ENCODE measurements around the gene CACNA2D4.
A peak's percentile ranks its signal among the peaks of the same experiment; 100 is the strongest.
"Not testable (repeated sequence)": the region's sequence is repeated elsewhere in the genome, so short reads cannot be mapped to it uniquely, and the experiment has no call there.

CACNA2D4 gene

GRCh38 chr12:1918081-1918883 is at the start of gene CACNA2D4:
Gene CACNA2D4, minus strand, starts transcription at chr12:1918652. Its CDS starts 179 bp downstream, at chr12:1918473.
- DNase-seq (ENCODE audit: low read depth in 4 of 4, low spot score in 1 of 4): no peak

- DNase-seq (ENCODE audit: low read depth in 4 of 4, low spot score in 1 of 4): no peak
Measured at GRCh38 chr12:1966561-1967226, 48.2 kb upstream of the CACNA2D4 start.

GRCh38 chr12:1965916-1966315 is 47.5 kb upstream of the CACNA2D4 start:
- DNase-seq (ENCODE audit: low read depth in 4 of 4, low spot score in 1 of 4): no peak

- no peak for DNase-seq (ENCODE audit: low read depth in 4 of 4, low spot score in 1 of 4)
Measured at GRCh38 chr12:1962051-1963020, 43.9 kb upstream of the CACNA2D4 start.

- no peak for DNase-seq (ENCODE audit: low read depth in 4 of 4, low spot score in 1 of 4)
Measured at GRCh38 chr12:1956716-1957115, 38.3 kb upstream of the CACNA2D4 start.

GRCh38 chr12:1949771-1950470 is 31.5 kb upstream of the CACNA2D4 start:
- DNase-seq (ENCODE audit: low read depth in 4 of 4, low spot score in 1 of 4): no peak

GRCh38 chr12:1948883-1949282 is 30.4 kb upstream of the CACNA2D4 start:
- no peak for DNase-seq (ENCODE audit: low read depth in 4 of 4, low spot score in 1 of 4)

- no peak for DNase-seq (ENCODE audit: low read depth in 4 of 4, low spot score in 1 of 4)
Measured at GRCh38 chr12:1947081-1947480, 28.6 kb upstream of the CACNA2D4 start.

- no peak for DNase-seq (ENCODE audit: low read depth in 4 of 4, low spot score in 1 of 4)
Measured at GRCh38 chr12:1946296-1946695, 27.8 kb upstream of the CACNA2D4 start.

GRCh38 chr12:1945502-1945901 is 27.1 kb upstream of the CACNA2D4 start:
- not testable (repeated sequence) for DNase-seq (ENCODE audit: low read depth in 4 of 4, low spot score in 1 of 4)

- peak; percentile 83 to 91 (median 84) for DNase-seq (ENCODE audit: low read depth in 4 of 4, low spot score in 1 of 4)
Measured at GRCh38 chr12:1939801-1940607, 21.6 kb upstream of the CACNA2D4 start.

- DNase-seq (ENCODE audit: low read depth in 4 of 4, low spot score in 1 of 4): no peak
Measured at GRCh38 chr12:1939331-1939730, 20.9 kb upstream of the CACNA2D4 start.

GRCh38 chr12:1937481-1938224 is 19.2 kb upstream of the CACNA2D4 start:
- DNase-seq (ENCODE audit: low read depth in 4 of 4, low spot score in 1 of 4): no peak

GRCh38 chr12:1936406-1937320 is 18.2 kb upstream of the CACNA2D4 start:
- DNase-seq (ENCODE audit: low read depth in 4 of 4, low spot score in 1 of 4): no peak

- DNase-seq (ENCODE audit: low read depth in 4 of 4, low spot score in 1 of 4): no peak
Measured at GRCh38 chr12:1935700-1936378, 17.4 kb upstream of the CACNA2D4 start.

GRCh38 chr12:1935242-1935641 is 16.8 kb upstream of the CACNA2D4 start:
- DNase-seq (ENCODE audit: low read depth in 4 of 4, low spot score in 1 of 4): no peak

GRCh38 chr12:1934831-1935230 is 16.4 kb upstream of the CACNA2D4 start:
- no peak for DNase-seq (ENCODE audit: low read depth in 4 of 4, low spot score in 1 of 4)

- no peak for DNase-seq (ENCODE audit: low read depth in 4 of 4, low spot score in 1 of 4)
Measured at GRCh38 chr12:1934068-1934467, 15.6 kb upstream of the CACNA2D4 start.
